H1 (cell line): Measurements from ENCODE around the gene HABP2. TPM values are rescaled to one million over a fixed set of nuclear protein-coding genes. Genes with fewer than 3 reads are reported as not detected.

Experiments used
- CHD7 ChIP-seq: fragments of 300-600 bp; sonication (generic); IDR thresholded peaks from 2 replicates; pipeline ENCODE4 v1.7.1; 2012; ENCODE audit warnings: low read length, moderate library complexity, mild to moderate bottlenecking, inconsistent platforms; ENCODE audit not compliant: insufficient replicate concordance
- polyA plus RNA-seq, 7 experiments: library from polyadenylated mRNA; depleted of rRNA in 3 of 7; stranded (reverse) in 5 of 7; unstranded in 2 of 7; fragments of >200 nt in 5 of 7; fragments of 200-250 nt in 2 of 7; gene quantifications; 1 replicate in 5 of 7; 2 replicates in 1 of 7; 4 replicates in 1 of 7; pipeline versions ENCODE4 v1.2.1 to v1.2.3, GENCODE V29; 2011 to 2013; ENCODE audit warnings: missing spikeins in 2 of 7, mixed read lengths in 2 of 7
- total RNA-seq: library from RNA; stranded (reverse); fragmentation: NEBNext Ultra II Directional; extraction: Animal tissue kit (Norgen Biotek cat#: 25700); gene quantifications from 2 replicates; pipeline ENCODE4 v1.2.1, GENCODE V29; 2021

HABP2 gene
- total and polyA plus RNA-seq, 2 of the 8 experiments (the other 6 are each of a cell fraction or from before 2014, with no cell fraction given), result not detected

GRCh38 chr10:113589201-113589770, 36.4 kb downstream of the HABP2 start (continued):
- TF ChIP-seq CHD7, result no peak
